Fibroblast of lung (primary cell): Measurements from ENCODE around the gene BRD1.

ENCODE experiments used
- EZH2 ChIP-seq: IDR thresholded peaks from 2 replicates; pipeline ENCODE4 v1.5.1; 2012; ENCODE audit warnings: low read length, control low read depth, mild to moderate bottlenecking; ENCODE audit errors: missing control alignments
- TF ChIP-seq, protein P1 (sequence below), 2 donors: IDR thresholded peaks in 1 of 2; conservative IDR thresholded peaks in 1 of 2; 1 replicate in 1 of 2; 2 replicates in 1 of 2; pipeline ENCODE4 v1.5.1; 2011 to 2012; ENCODE audit warnings: low read length in 2 of 2, control low read depth in 1 of 2, inconsistent platforms in 1 of 2, low read depth in 1 of 2, mild to moderate bottlenecking in 1 of 2

GRCh38 chr22:49801391-49802060 is 26.1 kb downstream of the BRD1 start:
- TF ChIP-seq, protein P1, sequence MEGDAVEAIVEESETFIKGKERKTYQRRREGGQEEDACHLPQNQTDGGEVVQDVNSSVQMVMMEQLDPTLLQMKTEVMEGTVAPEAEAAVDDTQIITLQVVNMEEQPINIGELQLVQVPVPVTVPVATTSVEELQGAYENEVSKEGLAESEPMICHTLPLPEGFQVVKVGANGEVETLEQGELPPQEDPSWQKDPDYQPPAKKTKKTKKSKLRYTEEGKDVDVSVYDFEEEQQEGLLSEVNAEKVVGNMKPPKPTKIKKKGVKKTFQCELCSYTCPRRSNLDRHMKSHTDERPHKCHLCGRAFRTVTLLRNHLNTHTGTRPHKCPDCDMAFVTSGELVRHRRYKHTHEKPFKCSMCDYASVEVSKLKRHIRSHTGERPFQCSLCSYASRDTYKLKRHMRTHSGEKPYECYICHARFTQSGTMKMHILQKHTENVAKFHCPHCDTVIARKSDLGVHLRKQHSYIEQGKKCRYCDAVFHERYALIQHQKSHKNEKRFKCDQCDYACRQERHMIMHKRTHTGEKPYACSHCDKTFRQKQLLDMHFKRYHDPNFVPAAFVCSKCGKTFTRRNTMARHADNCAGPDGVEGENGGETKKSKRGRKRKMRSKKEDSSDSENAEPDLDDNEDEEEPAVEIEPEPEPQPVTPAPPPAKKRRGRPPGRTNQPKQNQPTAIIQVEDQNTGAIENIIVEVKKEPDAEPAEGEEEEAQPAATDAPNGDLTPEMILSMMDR (conservative IDR thresholded peaks at IDR 0.05 in 1 of 2, IDR thresholded peaks at IDR 0.05 in 1 of 2; ENCODE audit: low read depth in 1 of 2, low read length in 2 of 2): no peak
- TF ChIP-seq EZH2: no peak
